GM18508 (cell line): ENCODE results near the gene CISD3.

Experiments used
- ATAC-seq: cut with Tn5 transposase; IDR thresholded peaks from one replicate; pipeline ENCODE4 v1.9.1; 2021; ENCODE audit warnings: moderate number of reproducible peaks; ENCODE audit not compliant: insufficient read depth, unreplicated experiment

CISD3 gene

DNA sequence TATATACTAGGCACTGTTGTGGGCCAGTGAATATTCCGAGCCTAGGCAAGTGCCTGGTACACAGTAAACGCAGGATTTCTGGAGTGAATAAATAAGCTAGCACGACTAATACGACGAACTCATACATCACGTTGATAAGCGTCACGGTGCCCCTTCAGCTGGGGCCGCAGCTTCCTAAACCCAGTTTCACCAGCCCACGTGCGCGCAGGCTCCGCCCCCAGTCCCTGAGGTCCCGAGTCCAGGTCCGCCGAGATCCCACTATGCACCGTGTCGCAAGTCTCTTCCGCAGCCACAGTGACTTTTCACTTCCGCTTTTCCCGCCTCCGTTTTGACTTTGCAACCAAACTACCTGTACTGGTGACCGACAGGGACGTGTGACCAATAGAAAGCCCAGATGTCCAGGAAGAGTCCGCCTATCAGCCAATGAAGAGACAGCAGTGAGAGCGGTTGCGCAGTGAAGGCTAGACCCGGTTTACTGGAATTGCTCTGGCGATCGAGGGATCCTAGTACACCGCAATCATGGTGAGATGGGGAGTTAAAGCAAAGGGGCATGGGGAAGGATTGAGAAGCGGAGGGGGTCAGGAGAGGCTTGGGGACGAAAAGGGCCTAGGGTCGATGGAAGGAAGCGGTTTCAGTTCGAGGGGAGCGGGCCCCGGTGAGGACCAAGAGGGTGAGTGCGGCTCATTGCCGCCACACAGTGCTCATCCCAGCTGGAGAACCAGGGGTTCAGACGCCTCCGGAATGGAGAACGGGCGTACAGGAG, 22.3 kb downstream of the CISD3 start, which contains the start of gene PSMB3:
PSMB3 (plus strand) TSS at position 434 of the 763 bp plus-strand sequence; CDS start at position 520, 86 bp downstream.
- peak; percentile 78 for ATAC-seq

DNA sequence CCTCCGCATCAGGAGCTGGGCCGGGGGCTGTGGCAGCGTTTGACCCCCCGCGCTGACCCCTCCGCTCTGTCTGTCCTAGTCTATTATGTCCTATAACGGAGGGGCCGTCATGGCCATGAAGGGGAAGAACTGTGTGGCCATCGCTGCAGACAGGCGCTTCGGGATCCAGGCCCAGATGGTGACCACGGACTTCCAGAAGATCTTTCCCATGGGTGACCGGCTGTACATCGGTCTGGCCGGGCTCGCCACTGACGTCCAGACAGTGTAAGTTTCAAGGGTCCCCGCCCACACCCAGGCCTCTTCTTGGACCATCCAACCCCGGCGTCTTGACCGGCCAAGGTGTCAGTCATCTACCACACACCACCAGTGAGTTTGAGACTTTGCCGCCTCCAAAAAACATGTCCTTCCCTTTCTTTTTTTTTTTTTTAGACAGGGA, 22.9 kb downstream of the CISD3 start:
- ATAC-seq = no peak

DNA sequence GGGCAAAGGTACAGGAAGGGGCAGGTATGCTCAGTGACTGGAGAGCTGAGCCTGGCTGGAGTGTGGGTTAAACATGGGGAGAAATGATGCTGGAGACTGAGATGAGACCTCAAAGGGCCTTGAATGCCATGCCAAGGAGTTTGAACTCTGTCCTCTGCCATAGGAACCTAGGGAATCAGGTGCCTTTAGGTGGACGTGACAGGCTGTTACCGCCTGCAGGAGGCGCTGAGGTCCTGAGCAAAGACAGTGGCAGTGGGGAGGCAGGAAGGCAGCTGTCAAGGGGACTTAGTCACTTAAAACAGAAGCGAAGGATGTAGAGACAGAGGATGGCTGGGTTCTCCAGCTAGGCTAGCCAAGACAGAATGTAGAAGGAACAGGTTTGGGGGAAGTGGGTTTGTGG, 31.5 kb downstream of the CISD3 start:
- no peak for ATAC-seq

DNA sequence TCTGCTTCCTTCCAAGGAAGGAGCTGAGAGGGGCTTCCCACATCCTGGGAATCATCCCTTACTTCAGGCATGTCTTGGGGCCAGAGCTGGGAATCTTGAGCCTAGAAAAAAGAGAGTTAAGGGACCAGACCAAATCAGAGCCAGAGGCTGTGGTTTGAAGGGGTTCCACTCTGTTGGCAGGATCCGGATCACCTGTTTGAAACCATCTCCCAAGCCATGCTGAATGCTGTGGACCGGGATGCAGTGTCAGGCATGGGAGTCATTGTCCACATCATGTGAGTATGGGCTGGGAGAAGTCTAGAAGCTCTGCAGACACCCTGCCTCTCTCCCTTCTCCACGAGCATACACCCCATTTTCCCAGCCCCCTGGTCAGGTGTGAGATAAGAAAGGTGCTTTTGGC, 32.1 kb downstream of the CISD3 start:
- no peak for ATAC-seq

DNA sequence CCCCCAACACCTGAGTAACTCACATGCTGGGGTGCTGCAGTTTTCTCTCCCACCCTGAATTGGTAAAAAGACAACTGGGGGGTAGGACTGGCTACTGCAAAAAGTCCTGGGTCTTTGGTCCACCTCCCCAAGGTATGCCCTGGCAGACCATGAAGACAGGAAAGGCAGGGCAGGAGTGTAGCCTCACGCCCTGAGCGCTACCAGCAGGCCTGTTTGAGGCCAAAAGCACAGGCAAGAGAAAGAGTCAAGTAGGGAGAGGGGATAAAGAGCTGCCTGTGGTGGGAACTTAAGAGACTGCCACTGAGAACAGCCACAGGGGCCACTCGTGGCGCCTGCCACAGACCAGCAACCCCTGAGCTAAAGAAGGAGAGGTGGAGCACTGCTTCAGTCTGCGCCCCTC, 36.2 kb downstream of the CISD3 start:
- ATAC-seq = no peak

DNA sequence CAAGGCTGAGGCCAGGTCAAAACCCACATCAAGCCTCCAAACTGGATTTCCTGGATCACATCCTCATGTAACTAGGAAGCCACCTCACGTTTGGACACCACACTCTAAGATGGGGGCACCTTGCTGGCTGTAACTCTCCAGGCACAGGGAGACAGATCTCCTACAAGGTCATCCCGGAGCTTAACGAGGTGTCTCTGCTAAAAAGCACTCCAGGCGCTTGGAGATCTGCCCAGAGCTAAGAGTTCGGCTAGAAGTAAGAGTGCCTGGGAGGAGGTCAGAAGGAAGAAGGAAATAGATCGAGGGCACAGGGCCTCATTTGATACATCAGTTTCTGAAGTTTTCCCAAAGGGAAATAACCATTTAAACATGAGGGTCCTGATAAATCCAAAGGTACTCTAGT, 38.3 kb downstream of the CISD3 start:
- ATAC-seq = no peak

DNA sequence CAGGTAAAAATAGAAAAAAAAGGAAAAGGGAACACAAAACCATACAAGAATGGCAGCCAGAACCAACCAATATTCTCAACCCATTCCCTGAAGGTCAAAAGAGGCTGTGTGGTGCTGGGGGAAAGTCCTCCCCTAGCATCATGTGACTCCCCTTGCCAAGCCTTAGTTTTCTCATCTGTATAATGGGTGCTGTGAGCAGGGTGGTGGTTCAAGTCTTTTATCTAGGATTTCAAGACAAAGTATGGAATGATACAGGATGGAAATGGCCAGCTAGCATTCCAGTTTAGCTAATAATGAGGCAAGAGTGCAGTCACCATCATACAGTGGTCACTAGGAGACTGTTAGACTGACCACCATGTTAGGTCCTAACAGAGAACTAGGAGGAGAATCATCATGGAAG, 43.1 kb downstream of the CISD3 start:
- no peak for ATAC-seq

DNA sequence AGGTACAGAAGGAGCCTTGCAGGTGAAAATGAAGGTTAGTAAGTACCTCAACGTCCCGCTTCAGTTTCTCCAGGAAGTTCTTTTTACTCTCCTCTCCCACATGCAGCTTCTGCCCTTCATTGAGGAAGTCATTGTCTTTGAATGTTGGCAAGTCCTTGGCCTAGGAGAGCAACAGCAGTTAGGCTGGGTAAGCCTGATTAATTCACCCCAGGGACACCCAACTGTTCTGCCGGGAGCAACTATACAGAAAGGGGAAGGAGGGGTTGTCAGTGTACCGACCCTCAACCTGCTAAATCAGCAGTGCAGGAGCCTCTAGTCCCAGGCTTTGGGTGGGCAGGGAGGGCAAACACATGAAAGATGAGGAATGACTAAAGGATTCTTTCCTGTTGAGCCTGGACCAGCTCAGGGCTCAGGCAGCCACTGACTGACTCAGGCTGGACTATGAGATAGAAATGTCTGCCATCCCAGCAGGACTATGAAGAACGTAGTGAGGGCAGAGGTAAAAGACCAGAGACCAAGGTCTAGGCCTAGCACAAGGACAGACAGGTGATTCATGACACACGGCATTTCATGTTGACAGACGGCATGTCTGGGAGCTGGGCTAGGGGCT, 47.6 kb downstream of the CISD3 start:
- no peak for ATAC-seq

DNA sequence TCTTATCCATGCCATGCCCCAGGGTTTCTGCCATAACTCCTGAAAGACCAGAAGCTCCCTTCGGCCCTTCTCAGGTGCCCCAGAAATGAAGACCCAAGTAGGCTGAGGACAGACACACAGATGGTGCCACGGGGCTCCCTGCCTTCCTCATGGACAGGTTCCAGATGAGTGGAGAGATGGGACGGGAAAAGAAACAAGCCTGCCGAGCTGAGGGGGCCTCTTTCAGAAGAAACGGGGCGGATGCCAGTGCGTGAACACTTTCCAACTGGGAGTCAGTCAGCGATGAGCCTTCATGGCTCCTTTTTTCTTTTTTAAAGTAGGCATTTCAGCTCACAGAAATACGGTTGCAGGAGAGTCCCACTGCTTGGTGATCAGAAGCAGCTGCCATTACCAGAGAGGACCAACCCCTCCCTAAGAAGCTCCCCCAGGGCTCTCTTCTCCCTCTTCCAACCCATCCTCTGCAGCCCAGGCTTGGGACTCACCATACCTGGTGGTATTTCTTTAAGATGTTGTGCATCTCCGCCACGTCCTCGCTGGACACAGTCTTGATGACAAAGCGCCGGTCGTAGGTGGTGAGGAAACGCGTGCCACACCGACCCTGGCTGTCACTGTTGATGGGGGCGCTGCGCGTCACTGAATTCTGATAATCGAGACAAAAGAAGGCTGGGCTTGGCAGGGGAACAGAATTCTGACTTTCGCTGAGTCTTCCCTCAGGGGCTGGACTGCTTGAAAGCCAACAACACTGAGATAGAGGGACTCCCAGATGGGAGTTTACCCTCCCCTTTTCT, 50.0 kb downstream of the CISD3 start:
- no peak for ATAC-seq

DNA sequence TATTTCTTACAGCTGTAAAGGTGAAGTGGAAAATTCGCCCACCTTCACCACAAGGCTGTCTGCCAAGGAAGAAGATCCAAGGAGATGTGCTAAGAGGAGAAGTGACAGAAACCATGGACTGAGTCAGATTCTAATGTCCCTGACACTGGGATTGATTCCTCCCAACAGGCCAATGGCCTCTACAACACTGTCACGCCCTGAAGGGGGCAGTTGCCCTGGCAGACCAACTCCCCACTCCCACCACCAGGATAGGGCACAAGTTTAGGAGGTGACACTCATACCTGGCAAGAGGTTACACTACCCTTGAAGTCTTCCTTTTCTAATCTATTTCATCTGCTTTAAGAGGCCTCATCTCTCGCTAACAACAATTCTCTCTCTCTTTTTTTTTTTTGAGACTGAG, 53.1 kb downstream of the CISD3 start:
- no peak for ATAC-seq
